Panc1 (cell line): ENCODE results near the gene MEIS3. TPM values are rescaled to one million over a fixed set of nuclear protein-coding genes. Genes with fewer than 3 reads are reported as not detected.

Source experiments
- ATAC-seq: fragments of 200-7000 bp; cut with Tn5 transposase; 2 replicates; pipeline ENCODE4 v1.9.1; 2020; ENCODE audit warnings: mild to moderate bottlenecking, moderate library complexity
- BruUV-seq: library from RNA; stranded (reverse); fragments of 400-500 nt; replicated peaks from 2 replicates; lab custom pipeline; 2021; lab: Mats Ljungman, UMichigan
- CTCF ChIA-PET: fragments of 300-600 bp; sonication (Branson Sonifier 250); formaldehyde crosslinking; loops from one replicate; lab custom pipeline; 2022; ENCODE audit warnings: antibody characterized with exemption; lab: Charles Lee
- POLR2A ChIA-PET: fragments of 300-600 bp; sonication (Branson Sonifier 250); formaldehyde crosslinking; loops from one replicate; lab custom pipeline; 2022; ENCODE audit warnings: antibody characterized with exemption; lab: Charles Lee
- DNase-seq: peaks from one replicate; pipeline ENCODE4 v3.0.0-alpha.2; 2010; ENCODE audit warnings: low read depth, low spot score
- H3K27ac ChIP-seq: 2 replicates; pipeline ENCODE4 v1.5.1; 2011; ENCODE audit warnings: mild to moderate bottlenecking, low read length, inconsistent platforms
- H3K27me3 ChIP-seq: fragments of 200-500 bp; sonication (Bioruptor generic); 2 replicates; pipeline ENCODE4 v1.6.0; 2014; ENCODE audit warnings: low read length, inconsistent platforms; ENCODE audit not compliant: control insufficient read depth, insufficient read depth
- H3K36me3 ChIP-seq: fragments of 200-500 bp; sonication (Bioruptor generic); 2 replicates; pipeline ENCODE4 v1.5.1; 2014; ENCODE audit warnings: inconsistent platforms, mild to moderate bottlenecking, low read length, moderate library complexity; ENCODE audit not compliant: control insufficient read depth, insufficient read depth
- H3K4me1 ChIP-seq: 2 replicates; pipeline ENCODE4 v1.5.1; 2011; ENCODE audit warnings: inconsistent platforms, mild to moderate bottlenecking, low read length, moderate library complexity; ENCODE audit not compliant: control insufficient read depth, insufficient read depth
- H3K4me3 ChIP-seq, 2 experiments: 2 replicates each; pipeline ENCODE4 v1.5.1; 2011 to 2012; ENCODE audit warnings: low read depth in 2 of 2, low read length in 2 of 2, mild to moderate bottlenecking in 2 of 2, inconsistent platforms in 1 of 2, moderate library complexity in 1 of 2
- H3K9me3 ChIP-seq: fragments of 200-500 bp; sonication (Bioruptor generic); 2 replicates; pipeline ENCODE4 v1.5.1; 2014; ENCODE audit warnings: low read depth, mild to moderate bottlenecking, inconsistent platforms, low read length, moderate library complexity; ENCODE audit not compliant: control insufficient read depth, insufficient read depth
- CTCF ChIP-seq: fragments of 450-650 bp; IDR thresholded peaks from 2 replicates; pipeline ENCODE4 v1.5.1; 2017; ENCODE audit warnings: mild to moderate bottlenecking
- POLR2AphosphoS5 ChIP-seq: IDR thresholded peaks from 2 replicates; pipeline ENCODE4 v1.6.1; 2012; ENCODE audit warnings: mild to moderate bottlenecking, low read depth, low read length, moderate library complexity
- REST ChIP-seq, 2 experiments: IDR thresholded peaks; 2 replicates each; pipeline ENCODE4 v1.6.1; 2011 to 2012; ENCODE audit warnings: low read depth in 2 of 2, control low read depth in 1 of 2, low read length in 1 of 2, mild to moderate bottlenecking in 1 of 2, moderate library complexity in 1 of 2; ENCODE audit not compliant: insufficient read depth in 1 of 2
- SIN3A ChIP-seq: IDR thresholded peaks from 2 replicates; pipeline ENCODE4 v1.6.1; 2012; ENCODE audit warnings: low read depth, mild to moderate bottlenecking, low read length, moderate library complexity, borderline replicate concordance; ENCODE audit not compliant: insufficient read depth
- TCF7L2 ChIP-seq: IDR thresholded peaks from 2 replicates; pipeline ENCODE4 v1.6.1; 2011; ENCODE audit warnings: mild to moderate bottlenecking, low read depth, low read length, inconsistent platforms
- in situ Hi-C: cut with HindIII; loops from 2 replicates; pipeline ENCODE4 v1.10.0; 2016; ENCODE audit warnings: low sequenced_read_pairs, low pct_unique_long_range_greater_than_20kb
- intact Hi-C: fragments of 100-400 bp; cut with micrococcal nuclease; formaldehyde crosslinking; loops from one replicate; pipeline ENCODE4 v1.10.0; 2022; ENCODE audit not compliant: unreplicated experiment
- total RNA-seq: library from RNA; stranded (reverse); gene quantifications from one replicate; pipeline ENCODE4 v1.2.1, GENCODE V29; 2021; ENCODE audit not compliant: unreplicated experiment

The MEIS3 gene
- total RNA-seq, 1 experiment from 2014 or later = 11.3 TPM

- in situ Hi-C loops = no loop called here
- ATAC-seq (no peak), DNase-seq (no peak)
- no TSS peak for BruUV-seq
- Histone ChIP-seq H3K4me3 (no peak overlapping the region), H3K27ac (no peak overlapping the region), H3K9me3 (0 out of 2 replicates have a peak, but pooled peaks cover 4% of the 10 kb centered on the region), H3K4me1 (no peaks in the 10 kb centered on the region), H3K27me3 (peaks cover 8% of the 10 kb centered on the region; the same call in 1 of the 2 replicates), H3K36me3 (no peaks in the 10 kb centered on the region)
- intact Hi-C loops = no loop called here
- TF ChIP-seq CTCF (no peak), TCF7L2 (no peak), REST (IDR thresholded peaks at IDR 0.05; ENCODE audit: insufficient read depth in 1 of 2, low read depth in 2 of 2, low read length in 1 of 2) (no peak), POLR2AphosphoS5 (no peak), SIN3A (no peak)
- POLR2A ChIA-PET = no interaction called here
- CTCF ChIA-PET = no interaction called here
Measured at GRCh38 chr19:47459477-47459876, 40.1 kb upstream of the MEIS3 start.

- no peak for ATAC-seq
- ChIA-PET CTCF (no interaction called here), POLR2A (no interaction called here)
- TF ChIP-seq SIN3A (no peak), CTCF (no peak), POLR2AphosphoS5 (no peak), TCF7L2 (no peak), REST (IDR thresholded peaks at IDR 0.05; ENCODE audit: insufficient read depth in 1 of 2, low read depth in 2 of 2, low read length in 1 of 2) (no peak)
- Histone ChIP-seq H3K4me3 (no peak overlapping the region), H3K9me3 (0 out of 2 replicates have a peak, but pooled peaks cover 4% of the 10 kb centered on the region), H3K27me3 (peaks cover 8% of the 10 kb centered on the region; the same call in 1 of the 2 replicates), H3K36me3 (no peaks in the 10 kb centered on the region), H3K27ac (no peak overlapping the region), H3K4me1 (no peaks in the 10 kb centered on the region)
- in situ Hi-C loops = no loop called here
- intact Hi-C loops = no loop called here
- no TSS peak for BruUV-seq
- no peak for DNase-seq
Measured at GRCh38 chr19:47458672-47459071, 39.3 kb upstream of the MEIS3 start.
